RPMI7951 (cell line): ENCODE measurements around the gene PLA1A. TPM values are rescaled to one million over a fixed set of nuclear protein-coding genes. Genes with fewer than 3 reads are reported as not detected.
"Not testable (repeated sequence)": the region's sequence is repeated elsewhere in the genome, so short reads cannot be mapped to it uniquely, and the experiment has no call there.

ENCODE experiments used
- DNase-seq: peaks from one replicate; pipeline ENCODE4 v3.0.0-alpha.2; 2012; ENCODE audit warnings: low read depth
- total RNA-seq: library from RNA; depleted of rRNA; stranded (reverse); fragments of >200 nt; shearing (Covaris generic); gene quantifications from 2 replicates; pipeline ENCODE4 v1.2.3, GENCODE V29; 2014; rRNA removed

The PLA1A gene
- total RNA-seq, 1 experiment from 2014 or later, result not detected

GRCh38 chr3:119662604-119663373, 65.1 kb downstream of the PLA1A start:
- DNase-seq, result peak; percentile 61

- DNase-seq, result peak; percentile 18
Observed at GRCh38 chr3:119663885-119664284, 66.2 kb downstream of the PLA1A start.

GRCh38 chr3:119664370-119664769, 66.7 kb downstream of the PLA1A start:
- DNase-seq, result no peak

GRCh38 chr3:119664850-119665379, 67.2 kb downstream of the PLA1A start:
- DNase-seq, result no peak

GRCh38 chr3:119665954-119666559, 68.4 kb downstream of the PLA1A start:
- DNase-seq, result no peak

GRCh38 chr3:119669906-119670570, 72.4 kb downstream of the PLA1A start:
- peak; percentile 55 for DNase-seq

GRCh38 chr3:119672776-119673175, 75.1 kb downstream of the PLA1A start:
- DNase-seq, result no peak

- DNase-seq, result no peak
Observed at GRCh38 chr3:119673875-119674274, 76.2 kb downstream of the PLA1A start.

- DNase-seq, result no peak
Observed at GRCh38 chr3:119675188-119675874, 77.6 kb downstream of the PLA1A start.

GRCh38 chr3:119676020-119676419, 78.3 kb downstream of the PLA1A start:
- no peak for DNase-seq

- DNase-seq, result peak; percentile 95
Observed at GRCh38 chr3:119676771-119677640, 79.3 kb downstream of the PLA1A start, which contains the start of gene COX17. COX17 (minus strand) TSS chr3:119677406; CDS start chr3:119677310, 96 bp downstream.

GRCh38 chr3:119677641-119677934, 79.9 kb downstream of the PLA1A start:
- DNase-seq, result no peak

GRCh38 chr3:119678209-119678608, 80.5 kb downstream of the PLA1A start:
- DNase-seq, result not testable (repeated sequence)

Other genes with a start within 250 kb of the PLA1A start
- gene TMEM39A, start 134.3 kb upstream of the PLA1A start, total RNA-seq, result 39.4 and 43.5 TPM in 2 replicates
- 15.4 and 17.3 TPM in 2 replicates for gene POGLUT1, start 128.9 kb upstream of the PLA1A start, total RNA-seq
- gene TIMMDC1, start 99.3 kb upstream of the PLA1A start, total RNA-seq, result 125 and 143 TPM in 2 replicates
- gene CD80, start 38.3 kb upstream of the PLA1A start, total RNA-seq, result not detected in 2 replicates
- 3.8 and 5.6 TPM in 2 replicates for gene ADPRH, start 18.4 kb upstream of the PLA1A start, total RNA-seq
- gene POPDC2, start 62.7 kb downstream of the PLA1A start, total RNA-seq, result not detected in 2 replicates
- 81.9 and 86.8 TPM in 2 replicates for gene COX17, start 79.5 kb downstream of the PLA1A start, total RNA-seq
- not detected in 2 replicates for gene CFAP91, start 105.1 kb downstream of the PLA1A start, total RNA-seq
- 0.12 TPM in 1 of 2 replicates, not detected in the other for gene NR1I2, start 184.2 kb downstream of the PLA1A start, total RNA-seq